ENCODE measurements around the gene HOMEZ.

- TF ChIP-seq POLR2A (IDR thresholded peaks at IDR 0.05) (no peak), CTCF (IDR thresholded peaks at IDR 0.05) (no peak), EP300 (IDR thresholded peaks at IDR 0.05) (no peak)
Observed at GRCh38 chr14:23237772-23238594, 47.9 kb downstream of the HOMEZ start, which contains the start of gene RNF212B.
